Measurements from ENCODE around the gene MCL1. TPM values are rescaled to one million over a fixed set of nuclear protein-coding genes. Genes with fewer than 3 reads are reported as not detected.
A peak's percentile ranks its signal among the peaks of the same experiment; 100 is the strongest.

MCL1 gene
- total RNA-seq, 1 experiment from 2014 or later, result 163 TPM

DNA sequence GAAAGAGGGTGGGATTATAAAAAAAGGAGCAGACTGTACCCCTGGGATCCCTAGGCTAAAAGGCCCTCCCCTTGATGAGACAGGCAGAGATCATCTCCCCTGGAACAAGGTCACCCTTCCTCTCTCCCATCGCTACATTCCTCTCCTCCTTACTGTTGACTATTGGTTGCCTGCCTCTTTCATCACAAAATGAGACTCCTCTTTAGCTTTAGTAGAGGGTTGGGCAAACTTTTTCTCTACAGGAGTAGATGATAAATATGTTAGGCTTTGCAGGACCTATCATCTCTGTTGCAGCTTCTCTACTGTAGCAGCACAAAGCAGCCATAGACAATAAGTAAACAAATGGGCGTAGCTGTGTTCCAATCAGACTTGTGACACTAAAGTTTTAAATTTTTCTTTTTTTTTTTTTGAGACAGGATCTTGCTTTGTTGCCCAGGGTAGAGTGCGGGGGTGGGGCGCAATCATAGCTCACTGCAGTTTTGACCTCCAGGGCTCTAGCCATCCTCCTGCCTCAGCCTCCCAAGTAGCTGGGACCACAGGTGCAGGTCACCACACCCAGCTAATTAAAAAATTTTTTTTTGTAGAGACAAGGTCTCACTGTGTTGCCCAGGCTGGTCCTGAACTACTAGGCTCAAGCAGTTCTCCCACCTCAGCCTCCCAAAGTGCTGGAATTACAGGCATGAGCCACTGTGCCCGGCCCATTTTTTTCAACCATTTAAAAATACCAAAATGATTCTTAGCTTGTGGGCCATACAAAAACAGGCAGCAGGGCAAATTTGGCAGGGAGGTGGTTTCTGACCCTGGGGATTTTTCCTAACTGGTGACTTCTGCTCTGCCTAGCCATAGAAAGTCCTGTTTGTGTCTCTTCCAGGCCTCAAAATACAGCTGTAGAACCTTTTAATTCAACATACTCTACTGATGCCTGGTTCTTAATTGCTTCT lies 15.1 kb downstream of the MCL1 start:
- H3K4me3 ChIP-seq (ENCODE audit: low read depth, low read length, poor library complexity, severe bottlenecking), result no peak overlapping the region

DNA sequence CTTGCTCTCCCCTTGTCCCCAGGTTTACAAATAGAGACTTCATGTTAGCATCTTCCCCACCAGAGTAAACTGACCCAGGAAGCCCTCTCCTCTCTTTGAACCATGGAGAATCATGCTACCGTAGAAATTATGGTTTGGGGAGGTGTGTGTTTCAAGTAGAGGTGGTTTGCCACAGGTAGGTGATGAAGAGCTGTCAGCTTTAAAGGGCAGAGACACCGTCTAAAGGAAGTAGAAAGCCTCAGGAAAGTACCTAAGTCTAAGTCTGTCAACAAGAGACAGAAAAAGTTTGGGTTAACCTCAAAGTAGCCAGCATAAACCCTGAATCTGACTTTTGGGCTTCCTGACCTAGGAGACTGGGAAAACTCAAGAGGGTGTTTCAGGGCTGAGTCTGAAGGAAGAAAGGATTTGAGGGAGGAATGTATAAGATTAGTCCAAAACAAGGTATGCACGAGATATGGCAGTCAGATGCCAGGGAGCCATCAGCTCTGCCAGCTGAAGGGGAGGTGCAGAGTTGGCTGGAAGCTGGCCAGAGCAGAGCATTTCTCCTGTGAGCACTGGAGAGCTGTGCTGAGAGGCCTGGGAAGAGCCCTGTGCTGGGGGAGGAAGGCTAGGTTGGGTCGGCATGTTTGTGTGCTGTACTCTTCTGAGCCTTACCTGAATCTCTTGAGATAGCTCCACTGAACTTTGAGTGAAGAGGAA lies 15.9 kb downstream of the MCL1 start:
- Histone ChIP-seq H3K9me3 (ENCODE audit: low read depth, low read length, poor library complexity, severe bottlenecking) (no peaks in the 10 kb centered on the region), H3K4me3 (ENCODE audit: low read depth, low read length, poor library complexity, severe bottlenecking) (no peak overlapping the region), H3K36me3 (ENCODE audit: insufficient read depth, low read length, poor library complexity, severe bottlenecking) (no peaks in the 10 kb centered on the region), H3K27ac (ENCODE audit: low read depth, low read length, poor library complexity, severe bottlenecking) (peak overlapping the region; percentile 84), H3K4me1 (ENCODE audit: insufficient read depth, low read length, poor library complexity, severe bottlenecking) (peaks cover 41% of the 10 kb centered on the region), H3K27me3 (replicated peaks; ENCODE audit: insufficient read depth, low read depth, low read length, poor library complexity) (no peaks in the 10 kb centered on the region)
- ChIA-PET POLR2A (ENCODE audit: low non-redundant PET) (interaction anchor here (0.5 to 1.0 kb wide), 2 partner anchors 9 to 309 kb away, joined by 5 to 8 read pairs; no protein-coding TSS in a partner anchor), CTCF (no interaction called here)
- TF ChIP-seq, protein P1, sequence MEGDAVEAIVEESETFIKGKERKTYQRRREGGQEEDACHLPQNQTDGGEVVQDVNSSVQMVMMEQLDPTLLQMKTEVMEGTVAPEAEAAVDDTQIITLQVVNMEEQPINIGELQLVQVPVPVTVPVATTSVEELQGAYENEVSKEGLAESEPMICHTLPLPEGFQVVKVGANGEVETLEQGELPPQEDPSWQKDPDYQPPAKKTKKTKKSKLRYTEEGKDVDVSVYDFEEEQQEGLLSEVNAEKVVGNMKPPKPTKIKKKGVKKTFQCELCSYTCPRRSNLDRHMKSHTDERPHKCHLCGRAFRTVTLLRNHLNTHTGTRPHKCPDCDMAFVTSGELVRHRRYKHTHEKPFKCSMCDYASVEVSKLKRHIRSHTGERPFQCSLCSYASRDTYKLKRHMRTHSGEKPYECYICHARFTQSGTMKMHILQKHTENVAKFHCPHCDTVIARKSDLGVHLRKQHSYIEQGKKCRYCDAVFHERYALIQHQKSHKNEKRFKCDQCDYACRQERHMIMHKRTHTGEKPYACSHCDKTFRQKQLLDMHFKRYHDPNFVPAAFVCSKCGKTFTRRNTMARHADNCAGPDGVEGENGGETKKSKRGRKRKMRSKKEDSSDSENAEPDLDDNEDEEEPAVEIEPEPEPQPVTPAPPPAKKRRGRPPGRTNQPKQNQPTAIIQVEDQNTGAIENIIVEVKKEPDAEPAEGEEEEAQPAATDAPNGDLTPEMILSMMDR (conservative IDR thresholded peaks at IDR 0.05; ENCODE audit: low read depth, low read length), result no peak
- intact Hi-C loops (cut with micrococcal nuclease; ENCODE audit: unreplicated experiment), result loop anchor here (5.0 to 10.0 kb wide), 3 partner anchors 59 to 411 kb away; partner anchors contain the start of genes CERS2 and CTSK
- DNase-seq (ENCODE audit: low spot score), result no peak
- no TSS peak for BruUV-seq (replicated peaks)

More for the DNA sequence above, 15.1 kb downstream of the MCL1 start:
- Histone ChIP-seq H3K27ac (ENCODE audit: low read depth, low read length, poor library complexity, severe bottlenecking) (peak overlapping the region; percentile 84), H3K9me3 (ENCODE audit: low read depth, low read length, poor library complexity, severe bottlenecking) (no peaks in the 10 kb centered on the region), H3K27me3 (replicated peaks; ENCODE audit: insufficient read depth, low read depth, low read length, poor library complexity) (no peaks in the 10 kb centered on the region), H3K4me1 (ENCODE audit: insufficient read depth, low read length, poor library complexity, severe bottlenecking) (peaks cover 46% of the 10 kb centered on the region), H3K36me3 (ENCODE audit: insufficient read depth, low read length, poor library complexity, severe bottlenecking) (no peaks in the 10 kb centered on the region)
- TF ChIP-seq EZH2 (IDR thresholded peaks at IDR 0.05; ENCODE audit: borderline replicate concordance, low read depth, low read length, poor library complexity, severe bottlenecking), result no peak
- TF ChIP-seq, protein P1 (conservative IDR thresholded peaks at IDR 0.05; ENCODE audit: low read depth, low read length), result no peak
- BruUV-seq (replicated peaks), result no TSS peak
- intact Hi-C loops (cut with micrococcal nuclease; ENCODE audit: unreplicated experiment), result loop anchor here (5.0 to 10.0 kb wide), 3 partner anchors 58 to 410 kb away; partner anchors contain the start of genes CERS2 and CTSK
- POLR2A ChIA-PET (ENCODE audit: low non-redundant PET), result interaction anchor here (0.6 to 1.0 kb wide), 2 partner anchors 8 to 377 kb away, joined by 3 to 8 read pairs; no protein-coding TSS in a partner anchor
- no peak for DNase-seq (ENCODE audit: low spot score)
- CTCF ChIA-PET, result no interaction called here

All from A673 (cell line).